Body of pancreas (tissue), 4 donors: ENCODE data around the gene FRMD5.

Experiments used
- POLR2A ChIP-seq, 3 donors: fragments of 450-650 bp; IDR thresholded peaks; one replicate each; pipeline ENCODE4 v1.6.1; 2016; ENCODE audit warnings: antibody characterized with exemption in 3 of 3, mild to moderate bottlenecking in 2 of 3
- TF ChIP-seq, protein P1 (sequence below), 7 experiments: fragments of 450-650 bp in 4 of 7; fragments of 200-600 bp in 3 of 7; sonication (generic) in 3 of 7; IDR thresholded peaks; one replicate each; pipeline ENCODE4 v1.5.1; 2016 to 2019; ENCODE audit warnings: antibody characterized with exemption in 7 of 7

DNA sequence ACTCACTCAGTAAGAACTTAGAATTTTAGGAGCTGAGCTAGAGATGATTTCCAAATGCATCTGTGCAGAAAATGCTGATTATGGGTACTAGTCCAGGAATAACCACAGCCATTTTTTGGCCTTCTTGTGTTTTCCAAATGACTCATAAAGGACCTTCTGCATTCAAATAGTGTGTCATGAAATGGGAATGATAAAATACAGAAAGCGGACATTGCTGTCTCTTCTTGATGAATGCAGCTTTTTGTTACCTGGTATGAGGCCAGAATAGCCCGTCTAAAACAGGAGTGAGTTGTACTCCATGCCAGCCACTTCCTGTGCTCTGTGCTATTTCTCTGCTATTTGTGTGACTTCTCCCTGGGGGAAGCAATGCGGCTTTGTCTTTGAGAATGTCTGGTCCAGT is 20.5 kb upstream of the FRMD5 start:
- no peak for TF ChIP-seq POLR2A (IDR thresholded peaks at IDR 0.05)
- TF ChIP-seq, protein P1, sequence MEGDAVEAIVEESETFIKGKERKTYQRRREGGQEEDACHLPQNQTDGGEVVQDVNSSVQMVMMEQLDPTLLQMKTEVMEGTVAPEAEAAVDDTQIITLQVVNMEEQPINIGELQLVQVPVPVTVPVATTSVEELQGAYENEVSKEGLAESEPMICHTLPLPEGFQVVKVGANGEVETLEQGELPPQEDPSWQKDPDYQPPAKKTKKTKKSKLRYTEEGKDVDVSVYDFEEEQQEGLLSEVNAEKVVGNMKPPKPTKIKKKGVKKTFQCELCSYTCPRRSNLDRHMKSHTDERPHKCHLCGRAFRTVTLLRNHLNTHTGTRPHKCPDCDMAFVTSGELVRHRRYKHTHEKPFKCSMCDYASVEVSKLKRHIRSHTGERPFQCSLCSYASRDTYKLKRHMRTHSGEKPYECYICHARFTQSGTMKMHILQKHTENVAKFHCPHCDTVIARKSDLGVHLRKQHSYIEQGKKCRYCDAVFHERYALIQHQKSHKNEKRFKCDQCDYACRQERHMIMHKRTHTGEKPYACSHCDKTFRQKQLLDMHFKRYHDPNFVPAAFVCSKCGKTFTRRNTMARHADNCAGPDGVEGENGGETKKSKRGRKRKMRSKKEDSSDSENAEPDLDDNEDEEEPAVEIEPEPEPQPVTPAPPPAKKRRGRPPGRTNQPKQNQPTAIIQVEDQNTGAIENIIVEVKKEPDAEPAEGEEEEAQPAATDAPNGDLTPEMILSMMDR (IDR thresholded peaks at IDR 0.05) = no peak
